ENCODE results near the gene METTL22.

METTL22 gene

DNA sequence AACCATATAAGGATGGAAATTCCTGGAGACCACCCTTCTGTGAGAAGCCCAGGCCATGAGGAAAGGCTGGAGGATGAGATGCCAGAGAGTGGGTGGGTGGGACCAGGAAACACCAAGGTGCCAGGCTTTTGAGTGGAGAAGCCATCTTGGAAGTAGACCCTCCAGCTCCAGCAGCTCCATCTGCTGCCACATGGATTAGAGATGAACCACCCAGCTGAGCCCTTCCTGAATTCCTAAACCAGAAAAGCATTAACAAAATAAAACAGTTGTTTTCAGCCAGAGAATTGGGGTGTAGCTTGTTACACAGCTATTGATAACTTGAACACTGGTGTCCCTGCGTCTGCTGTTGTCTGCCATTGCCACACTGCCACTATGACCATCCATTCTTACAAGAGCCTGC, 24.9 kb upstream of the METTL22 start:
- TF ChIP-seq, protein P1, sequence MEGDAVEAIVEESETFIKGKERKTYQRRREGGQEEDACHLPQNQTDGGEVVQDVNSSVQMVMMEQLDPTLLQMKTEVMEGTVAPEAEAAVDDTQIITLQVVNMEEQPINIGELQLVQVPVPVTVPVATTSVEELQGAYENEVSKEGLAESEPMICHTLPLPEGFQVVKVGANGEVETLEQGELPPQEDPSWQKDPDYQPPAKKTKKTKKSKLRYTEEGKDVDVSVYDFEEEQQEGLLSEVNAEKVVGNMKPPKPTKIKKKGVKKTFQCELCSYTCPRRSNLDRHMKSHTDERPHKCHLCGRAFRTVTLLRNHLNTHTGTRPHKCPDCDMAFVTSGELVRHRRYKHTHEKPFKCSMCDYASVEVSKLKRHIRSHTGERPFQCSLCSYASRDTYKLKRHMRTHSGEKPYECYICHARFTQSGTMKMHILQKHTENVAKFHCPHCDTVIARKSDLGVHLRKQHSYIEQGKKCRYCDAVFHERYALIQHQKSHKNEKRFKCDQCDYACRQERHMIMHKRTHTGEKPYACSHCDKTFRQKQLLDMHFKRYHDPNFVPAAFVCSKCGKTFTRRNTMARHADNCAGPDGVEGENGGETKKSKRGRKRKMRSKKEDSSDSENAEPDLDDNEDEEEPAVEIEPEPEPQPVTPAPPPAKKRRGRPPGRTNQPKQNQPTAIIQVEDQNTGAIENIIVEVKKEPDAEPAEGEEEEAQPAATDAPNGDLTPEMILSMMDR (IDR thresholded peaks at IDR 0.05): no peak
- TF ChIP-seq ZFX (IDR thresholded peaks at IDR 0.05; ENCODE audit: borderline replicate concordance): no peak

DNA sequence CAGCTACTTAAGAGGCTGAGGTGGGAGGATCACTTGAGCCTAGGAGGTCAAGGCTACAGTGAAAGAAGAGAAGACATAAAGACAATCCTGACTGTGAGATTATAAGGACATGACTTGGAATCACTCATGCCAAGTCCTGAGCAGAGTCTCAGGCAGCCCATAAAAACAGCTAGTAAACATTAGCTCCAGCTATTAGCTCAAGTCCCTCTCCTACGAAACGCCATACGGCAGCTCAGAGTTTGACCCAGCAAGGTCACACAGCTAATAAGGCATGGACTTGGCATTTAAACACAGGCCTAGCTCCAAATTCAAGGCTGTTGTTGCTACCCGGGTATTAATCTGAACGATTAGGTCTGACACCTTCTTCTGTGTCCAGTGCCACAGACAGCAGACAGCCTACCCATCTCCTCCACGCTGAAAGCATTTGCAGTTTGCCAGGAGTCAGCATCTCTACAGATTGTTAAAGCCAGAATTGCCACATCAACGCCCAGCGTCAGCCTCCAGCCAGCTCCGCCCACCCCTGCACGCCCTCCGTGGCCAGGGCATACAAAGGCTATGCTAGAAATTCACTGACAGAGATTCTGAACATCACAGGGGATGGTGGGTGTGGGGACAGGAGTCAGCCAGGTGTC, 21.2 kb upstream of the METTL22 start:
- no peak for TF ChIP-seq ZFX (IDR thresholded peaks at IDR 0.05; ENCODE audit: borderline replicate concordance)
- TF ChIP-seq, protein P1 (IDR thresholded peaks at IDR 0.05): no peak
- no peak overlapping the region for H3K27ac ChIP-seq

More for the DNA sequence above, 24.9 kb upstream of the METTL22 start:
- no peak overlapping the region for H3K27ac ChIP-seq

DNA sequence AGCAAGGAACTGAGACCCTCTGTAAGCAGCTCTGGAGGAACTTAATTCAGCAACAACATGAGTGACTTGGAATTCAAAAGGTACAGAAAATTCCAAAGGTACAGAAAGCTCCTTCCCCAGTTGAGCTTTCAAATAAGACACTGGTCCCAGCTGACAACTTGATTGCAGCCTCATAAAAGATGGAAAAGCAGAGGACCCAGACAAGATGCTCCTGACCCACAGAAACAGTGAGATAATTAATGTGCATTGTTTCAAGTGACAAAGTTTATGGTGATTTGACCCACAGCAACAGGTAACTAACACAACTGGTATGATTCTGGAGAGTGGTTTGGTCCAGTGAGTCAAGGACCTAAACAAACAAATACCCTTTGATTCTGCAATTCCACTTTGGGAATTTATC, 15.9 kb upstream of the METTL22 start:
- TF ChIP-seq, protein P1 (IDR thresholded peaks at IDR 0.05): no peak
- no peak for TF ChIP-seq ZFX (IDR thresholded peaks at IDR 0.05; ENCODE audit: borderline replicate concordance)
- H3K27ac ChIP-seq: no peak overlapping the region

DNA sequence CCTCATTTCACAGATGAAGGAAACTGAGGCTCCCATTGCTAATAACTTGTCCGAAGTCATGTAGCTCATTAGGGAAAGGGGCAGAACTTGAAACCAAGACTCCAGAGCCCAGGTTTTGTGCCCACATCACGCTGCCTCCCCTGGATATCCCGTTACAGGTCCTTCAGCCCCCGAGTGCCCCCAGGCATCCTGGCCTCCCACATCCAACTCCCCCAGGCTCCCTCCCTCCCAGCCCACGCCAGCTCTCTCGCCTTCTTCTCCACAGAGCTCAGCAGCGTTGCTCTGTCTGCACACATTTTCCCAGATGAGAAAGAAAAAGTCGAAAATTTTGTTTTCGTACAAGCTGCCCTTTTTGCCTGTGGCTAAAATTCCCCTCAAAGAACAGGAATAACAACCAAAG, 14.3 kb upstream of the METTL22 start:
- no peak overlapping the region for H3K27ac ChIP-seq
- TF ChIP-seq ZFX (IDR thresholded peaks at IDR 0.05; ENCODE audit: borderline replicate concordance): no peak
- TF ChIP-seq, protein P1 (IDR thresholded peaks at IDR 0.05): no peak

DNA sequence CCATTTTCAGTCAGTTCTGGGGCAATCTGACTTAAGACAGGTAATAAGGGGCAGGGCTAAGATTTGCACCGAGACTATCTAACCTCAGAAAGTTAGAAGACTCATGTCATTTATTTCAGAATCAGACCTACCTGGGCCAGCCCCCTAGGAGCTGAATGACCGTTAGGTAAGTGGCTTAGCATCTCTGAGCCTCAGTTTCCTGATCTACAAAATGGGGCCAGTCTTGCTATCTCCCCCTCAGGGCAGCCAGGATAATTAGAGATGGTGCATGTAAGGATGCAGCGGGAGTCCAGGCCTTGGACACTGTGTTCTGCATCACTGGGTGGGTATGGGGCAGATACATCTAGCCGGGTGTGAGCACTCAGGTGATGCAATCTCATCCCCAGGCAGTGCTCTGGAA, 10.4 kb upstream of the METTL22 start:
- TF ChIP-seq ZFX (IDR thresholded peaks at IDR 0.05; ENCODE audit: borderline replicate concordance): no peak
- TF ChIP-seq, protein P1 (IDR thresholded peaks at IDR 0.05): no peak
- H3K27ac ChIP-seq: no peak overlapping the region

DNA sequence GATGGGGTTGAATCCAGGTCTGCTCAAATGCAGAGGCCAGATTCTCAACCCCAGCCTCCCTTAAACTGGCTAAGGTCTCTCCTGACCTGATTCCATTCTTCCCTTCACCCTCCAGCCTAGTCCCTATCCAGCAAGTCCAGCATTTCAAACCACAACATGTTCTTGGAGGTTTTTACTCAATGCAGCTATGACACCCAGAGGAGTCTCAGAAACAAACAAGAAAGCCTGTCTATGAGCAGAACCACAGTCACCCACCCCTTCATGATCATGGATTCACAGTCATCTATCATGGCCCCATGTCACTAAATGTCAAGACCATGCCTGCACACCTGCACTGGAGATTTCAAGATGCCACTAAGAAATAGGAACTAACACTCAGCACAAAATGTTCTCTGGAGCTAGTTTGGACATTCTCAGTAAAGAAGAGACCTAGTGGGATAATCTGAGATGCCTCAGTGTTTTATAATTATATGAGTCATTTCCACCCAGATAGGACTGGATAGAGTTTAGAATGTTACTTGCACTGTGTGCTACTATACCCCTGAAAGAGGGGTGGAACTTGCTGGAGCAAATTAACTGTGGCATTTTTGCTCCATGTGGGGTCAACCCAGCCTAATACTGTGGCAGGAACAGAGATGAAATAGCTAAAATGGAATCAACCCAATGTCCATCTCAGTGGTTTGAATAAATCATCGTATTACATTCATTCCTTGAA, 9.5 kb upstream of the METTL22 start:
- no peak overlapping the region for H3K27ac ChIP-seq
- no peak for TF ChIP-seq ZFX (IDR thresholded peaks at IDR 0.05; ENCODE audit: borderline replicate concordance)
- TF ChIP-seq, protein P1 (IDR thresholded peaks at IDR 0.05): no peak

DNA sequence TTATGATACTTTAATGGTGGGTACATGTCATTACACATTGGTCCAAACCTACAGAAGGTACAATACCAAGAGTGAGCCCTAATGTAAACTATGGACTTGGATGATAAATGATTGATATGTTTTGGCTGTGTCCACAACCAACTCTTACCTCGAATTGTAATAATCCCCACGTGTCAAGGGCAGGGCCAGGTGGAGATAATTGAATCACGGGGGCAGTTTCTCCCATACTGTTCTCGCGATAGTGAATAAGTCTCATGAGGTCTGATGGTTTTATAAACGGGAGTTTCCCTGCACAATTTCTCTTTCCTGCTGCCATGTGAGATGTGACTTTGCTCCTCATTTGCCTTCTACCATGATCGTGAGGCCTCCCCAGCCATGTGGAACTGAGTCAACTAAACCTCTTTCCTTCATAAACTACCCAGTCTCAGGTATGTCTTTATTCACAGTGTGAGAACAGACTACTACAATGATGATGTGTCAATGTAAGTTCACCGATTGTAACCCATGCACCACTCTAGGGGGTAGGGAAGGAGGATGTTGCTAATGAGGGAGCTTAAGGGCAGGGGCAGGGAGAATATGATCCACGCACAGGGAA, 7.0 kb upstream of the METTL22 start:
- TF ChIP-seq, protein P1 (IDR thresholded peaks at IDR 0.05): no peak
- no peak for TF ChIP-seq ZFX (IDR thresholded peaks at IDR 0.05; ENCODE audit: borderline replicate concordance)
- H3K27ac ChIP-seq: no peak overlapping the region

All from 22Rv1 (cell line).